ENCODE data around the gene ZFYVE28.

Gene ZFYVE28

DNA sequence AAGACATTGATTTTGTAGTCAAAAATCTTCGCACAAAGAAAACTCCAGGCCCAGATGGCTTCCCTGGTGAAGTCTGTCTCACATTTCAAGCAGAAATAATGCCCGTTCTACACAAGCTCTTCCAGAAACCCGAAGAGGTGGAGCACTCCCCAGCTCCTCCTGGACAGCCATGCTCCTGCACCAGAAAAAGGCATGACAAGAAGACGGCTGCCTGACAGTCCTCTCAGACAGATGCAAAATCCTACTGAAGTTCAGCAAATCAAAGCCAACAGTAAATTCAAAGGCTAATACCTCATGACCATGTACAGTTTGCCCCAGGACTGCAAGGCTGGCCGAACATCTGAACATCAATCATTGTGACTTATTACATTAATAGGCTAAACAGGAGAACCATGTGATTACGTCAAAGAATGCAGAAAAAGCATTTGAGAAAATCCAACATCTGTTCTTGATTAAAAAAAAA is 125.8 kb downstream of the ZFYVE28 start:
- Histone ChIP-seq H3F3A (ENCODE audit: insufficient read depth) (no peaks in the 10 kb centered on the region), H3K9me2 (replicated peaks; ENCODE audit: insufficient read depth, low read length) (no peaks in the 10 kb centered on the region), H3K9me3 (ENCODE audit: insufficient read depth, low read length) (no peaks in the 10 kb centered on the region), H3K9ac (ENCODE audit: low read length) (no peak overlapping the region), H3K27me3 (ENCODE audit: low read length) (no peaks in the 10 kb centered on the region), H4K20me1 (ENCODE audit: low read depth, low read length) (no peaks in the 10 kb centered on the region), H3K27ac (ENCODE audit: low read depth, low read length) (no peak overlapping the region), H3K4me2 (ENCODE audit: low read depth, low read length, poor library complexity, severe bottlenecking) (no peak overlapping the region), H3K36me3 (ENCODE audit: low read length) (no peaks in the 10 kb centered on the region), H3K79me2 (ENCODE audit: insufficient read depth, low read length) (no peaks in the 10 kb centered on the region), H3K4me3 (ENCODE audit: insufficient read depth, low read length, poor library complexity, severe bottlenecking) (no peak overlapping the region), H2AFZ (ENCODE audit: low read depth, low read length, severe bottlenecking) (no peak overlapping the region)
- TF ChIP-seq EZH2phosphoT487 (conservative IDR thresholded peaks at IDR 0.05; ENCODE audit: low read length): no peak
- TF ChIP-seq, protein P1, sequence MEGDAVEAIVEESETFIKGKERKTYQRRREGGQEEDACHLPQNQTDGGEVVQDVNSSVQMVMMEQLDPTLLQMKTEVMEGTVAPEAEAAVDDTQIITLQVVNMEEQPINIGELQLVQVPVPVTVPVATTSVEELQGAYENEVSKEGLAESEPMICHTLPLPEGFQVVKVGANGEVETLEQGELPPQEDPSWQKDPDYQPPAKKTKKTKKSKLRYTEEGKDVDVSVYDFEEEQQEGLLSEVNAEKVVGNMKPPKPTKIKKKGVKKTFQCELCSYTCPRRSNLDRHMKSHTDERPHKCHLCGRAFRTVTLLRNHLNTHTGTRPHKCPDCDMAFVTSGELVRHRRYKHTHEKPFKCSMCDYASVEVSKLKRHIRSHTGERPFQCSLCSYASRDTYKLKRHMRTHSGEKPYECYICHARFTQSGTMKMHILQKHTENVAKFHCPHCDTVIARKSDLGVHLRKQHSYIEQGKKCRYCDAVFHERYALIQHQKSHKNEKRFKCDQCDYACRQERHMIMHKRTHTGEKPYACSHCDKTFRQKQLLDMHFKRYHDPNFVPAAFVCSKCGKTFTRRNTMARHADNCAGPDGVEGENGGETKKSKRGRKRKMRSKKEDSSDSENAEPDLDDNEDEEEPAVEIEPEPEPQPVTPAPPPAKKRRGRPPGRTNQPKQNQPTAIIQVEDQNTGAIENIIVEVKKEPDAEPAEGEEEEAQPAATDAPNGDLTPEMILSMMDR (IDR thresholded peaks at IDR 0.05; ENCODE audit: insufficient read depth, low read length, poor library complexity, severe bottlenecking): no peak

DNA sequence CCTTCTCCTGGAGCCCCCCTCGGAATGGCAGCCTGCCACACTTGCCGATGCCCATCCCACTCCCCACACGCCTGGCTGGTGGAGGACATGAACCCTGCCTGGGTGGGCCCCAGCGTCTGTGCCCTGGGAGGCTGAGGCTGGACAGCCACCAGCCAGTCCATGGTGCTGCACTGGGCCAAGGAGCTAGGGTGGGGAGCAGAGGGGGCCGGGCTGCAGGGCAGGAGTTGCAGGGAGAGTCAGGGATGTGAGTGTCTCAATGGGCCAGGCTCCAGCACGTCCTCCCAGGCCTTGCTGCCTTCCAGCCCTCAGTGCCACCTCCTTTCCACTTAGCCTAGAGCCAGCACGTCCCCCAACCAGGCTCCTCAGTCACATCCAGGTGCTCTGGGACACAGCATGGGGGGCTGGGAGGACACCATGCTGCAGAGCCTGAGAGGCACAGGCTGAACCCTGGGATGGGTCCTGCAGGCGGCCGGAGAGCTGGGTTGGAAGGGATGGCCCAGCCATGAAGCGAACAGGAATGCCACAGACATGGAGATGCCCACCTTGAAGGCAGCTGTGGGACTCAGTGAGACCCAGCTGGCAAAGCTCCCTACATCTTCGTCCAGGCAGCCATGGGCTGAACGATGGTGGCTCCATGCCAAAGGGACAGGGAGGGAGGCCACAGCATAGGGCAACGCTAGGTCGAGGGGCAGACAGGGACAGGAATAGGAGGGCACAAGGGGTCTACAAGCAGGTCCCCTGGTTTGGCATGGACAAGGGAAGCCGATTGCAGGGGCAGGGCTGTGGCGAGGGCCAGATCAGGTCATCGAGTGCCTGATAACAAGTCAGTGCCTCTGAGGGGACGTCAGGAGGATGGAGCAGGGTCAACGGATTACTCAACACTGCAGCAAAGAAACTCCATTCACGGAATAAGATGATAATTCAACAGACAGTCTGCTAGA is 126.5 kb downstream of the ZFYVE28 start:
- no peaks in the 10 kb centered on the region for H3K27me3 ChIP-seq (ENCODE audit: low read length)
- H3K9me3 ChIP-seq (ENCODE audit: insufficient read depth, low read length): no peaks in the 10 kb centered on the region
- no peak for TF ChIP-seq EZH2phosphoT487 (conservative IDR thresholded peaks at IDR 0.05; ENCODE audit: low read length)
- TF ChIP-seq, protein P1 (IDR thresholded peaks at IDR 0.05; ENCODE audit: insufficient read depth, low read length, poor library complexity, severe bottlenecking): no peak
- no peaks in the 10 kb centered on the region for H4K20me1 ChIP-seq (ENCODE audit: low read depth, low read length)
- H3K4me3 ChIP-seq (ENCODE audit: insufficient read depth, low read length, poor library complexity, severe bottlenecking): no peak overlapping the region
- H3F3A ChIP-seq (ENCODE audit: insufficient read depth): no peaks in the 10 kb centered on the region
- no peak overlapping the region for H3K9ac ChIP-seq (ENCODE audit: low read length)
- H2AFZ ChIP-seq (ENCODE audit: low read depth, low read length, severe bottlenecking): no peak overlapping the region
- H3K4me2 ChIP-seq (ENCODE audit: low read depth, low read length, poor library complexity, severe bottlenecking): no peak overlapping the region
- H3K9me2 ChIP-seq (replicated peaks; ENCODE audit: insufficient read depth, low read length): no peaks in the 10 kb centered on the region
- H3K36me3 ChIP-seq (ENCODE audit: low read length): no peaks in the 10 kb centered on the region
- H3K27ac ChIP-seq (ENCODE audit: low read depth, low read length): no peak overlapping the region
- no peaks in the 10 kb centered on the region for H3K79me2 ChIP-seq (ENCODE audit: insufficient read depth, low read length)

DNA sequence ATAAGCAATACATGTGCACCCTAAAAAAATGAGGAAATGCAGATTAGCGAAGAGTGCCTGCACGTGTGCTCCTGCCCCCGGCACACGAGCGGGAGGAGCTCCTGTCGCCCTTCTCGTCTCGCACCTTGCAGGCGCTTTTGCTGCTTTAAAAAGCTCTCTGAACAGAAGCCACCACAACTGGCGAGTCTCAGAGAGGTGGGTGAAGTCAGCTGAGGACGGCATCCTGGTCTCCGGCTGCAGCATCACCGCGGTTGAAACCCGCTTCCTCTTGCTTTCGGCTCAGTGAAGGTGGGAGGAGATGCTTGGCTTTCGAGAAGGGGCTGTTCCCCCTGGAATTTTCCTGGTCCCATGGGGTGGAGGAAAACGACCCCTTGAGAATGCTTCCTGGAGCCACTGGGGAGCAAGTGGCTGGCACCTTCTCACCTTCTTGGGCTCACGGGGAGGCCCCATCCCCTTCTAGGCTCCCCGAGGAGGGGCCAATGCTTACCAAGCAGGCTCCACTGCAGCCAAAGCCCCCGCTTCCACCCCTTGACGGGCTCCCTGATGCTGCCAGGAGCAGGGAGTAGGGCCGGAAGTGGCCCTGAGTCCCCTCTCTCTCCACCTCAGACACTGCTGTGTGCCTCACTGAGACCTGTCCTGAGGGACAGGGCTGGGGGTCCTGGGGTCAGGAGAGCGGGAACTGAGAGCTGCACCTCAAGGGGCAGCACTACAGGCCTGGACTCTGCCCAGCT is 127.3 kb downstream of the ZFYVE28 start:
- Histone ChIP-seq H3K4me2 (ENCODE audit: low read depth, low read length, poor library complexity, severe bottlenecking) (peak overlapping the region; percentile 9), H4K20me1 (ENCODE audit: low read depth, low read length) (no peaks in the 10 kb centered on the region), H3K27me3 (ENCODE audit: low read length) (no peaks in the 10 kb centered on the region), H3F3A (ENCODE audit: insufficient read depth) (no peaks in the 10 kb centered on the region), H2AFZ (ENCODE audit: low read depth, low read length, severe bottlenecking) (no peak overlapping the region), H3K9ac (ENCODE audit: low read length) (no peak overlapping the region), H3K4me3 (ENCODE audit: insufficient read depth, low read length, poor library complexity, severe bottlenecking) (no peak overlapping the region), H3K36me3 (ENCODE audit: low read length) (no peaks in the 10 kb centered on the region), H3K9me3 (ENCODE audit: insufficient read depth, low read length) (no peaks in the 10 kb centered on the region), H3K9me2 (replicated peaks; ENCODE audit: insufficient read depth, low read length) (no peaks in the 10 kb centered on the region), H3K27ac (ENCODE audit: low read depth, low read length) (no peak overlapping the region), H3K79me2 (ENCODE audit: insufficient read depth, low read length) (no peaks in the 10 kb centered on the region)
- TF ChIP-seq EZH2phosphoT487 (conservative IDR thresholded peaks at IDR 0.05; ENCODE audit: low read length): no peak
- TF ChIP-seq, protein P1 (IDR thresholded peaks at IDR 0.05; ENCODE audit: insufficient read depth, low read length, poor library complexity, severe bottlenecking): no peak

Measured in SU-DHL-6 (cell line).